ENCODE data around the gene SMIM38.
A peak's percentile ranks its signal among the peaks of the same experiment; 100 is the strongest.

The SMIM38 gene

DNA sequence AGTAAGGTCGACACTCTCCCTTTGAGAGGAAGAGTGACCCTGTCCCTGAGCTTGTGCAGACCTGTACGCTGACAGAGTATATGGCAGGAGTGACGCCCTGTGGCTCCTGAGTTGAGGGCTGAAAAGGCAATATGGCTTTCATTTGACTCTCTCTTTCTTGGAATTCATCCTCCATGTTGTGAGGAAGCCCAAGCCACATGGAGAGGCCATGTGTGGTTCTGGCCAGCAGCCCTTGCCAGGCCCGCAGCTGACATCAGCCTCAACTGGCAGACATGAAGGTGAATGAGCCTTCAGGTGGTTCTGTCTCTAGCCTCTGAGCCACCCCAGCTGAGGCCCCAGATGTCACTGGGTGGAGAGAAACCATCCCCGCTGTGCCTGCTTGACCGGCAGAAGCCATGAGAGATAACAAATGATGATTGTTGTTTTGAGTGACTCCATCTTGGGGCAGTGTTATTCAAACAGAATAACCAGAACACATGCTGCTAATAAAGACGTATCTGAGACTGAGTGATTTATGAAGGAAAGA lies 31.9 kb downstream of the SMIM38 start:
- Histone ChIP-seq H3K18ac (ENCODE audit: low read length) (no peak overlapping the region), H3K9me3 (replicated peaks in 1 of 2; ENCODE audit: control insufficient read depth in 2 of 2, insufficient read depth in 1 of 2, low read depth in 1 of 2, low read length in 2 of 2) (peaks cover 0 to 1% of the 10 kb centered on the region in 2 donors)
- WGBS, 2 donors (ENCODE audit: extremely low coverage in 2 of 2, insufficient read length in 2 of 2, insufficient replicate concordance in 1 of 2): no CpG with 5 or more reads among the region's 7 CpGs

DNA sequence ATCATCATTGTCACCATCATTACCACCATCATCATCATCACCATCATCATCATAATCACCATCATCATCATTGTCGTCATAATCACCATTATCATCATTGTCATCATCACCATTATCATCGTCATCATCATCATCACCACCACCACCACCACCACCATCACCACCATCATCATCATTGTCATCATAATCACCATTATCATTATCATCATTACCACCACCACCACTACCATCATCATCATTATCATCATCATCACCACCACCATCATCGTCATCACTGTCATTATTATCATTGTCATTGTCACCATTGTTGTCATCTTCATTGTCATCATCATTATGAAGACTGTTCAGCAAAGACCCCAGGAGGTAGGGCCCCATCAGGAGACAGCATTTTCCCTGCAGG lies 33.3 kb downstream of the SMIM38 start:
- H3K9ac ChIP-seq (ENCODE audit: low read depth, low read length, poor library complexity): no peak overlapping the region
- DNase-seq (ENCODE audit: low spot score): no peak
- no peak overlapping the region for H3K18ac ChIP-seq (ENCODE audit: low read length)
- no peak overlapping the region for H3K4ac ChIP-seq (ENCODE audit: low read length)
- H2AFZ ChIP-seq (ENCODE audit: low read length): no peak overlapping the region
- H2AK5ac ChIP-seq (ENCODE audit: low read depth, low read length): no peak overlapping the region
- H2BK15ac ChIP-seq (ENCODE audit: low read length): no peak overlapping the region
- peaks cover 0 to 4% (median 0%) of the 10 kb centered on the region in 3 experiments for H3K27me3 ChIP-seq (ENCODE audit: control insufficient read depth in 3 of 3, insufficient read depth in 3 of 3, low read depth in 1 of 3, low read length in 3 of 3)
- no peaks in the 10 kb centered on the region for H3K79me1 ChIP-seq (ENCODE audit: low read depth, low read length)
- peaks cover 0 to 1% of the 10 kb centered on the region in 2 donors for H3K4me1 ChIP-seq (ENCODE audit: control insufficient read depth in 2 of 2, insufficient read depth in 1 of 2, low read depth in 1 of 2, low read length in 2 of 2)
- H3K36me3 ChIP-seq (replicated peaks in 1 of 2; ENCODE audit: control insufficient read depth in 2 of 2, insufficient read depth in 2 of 2, low read length in 2 of 2): no peaks in the 10 kb centered on the region
- WGBS, 2 donors (ENCODE audit: extremely low coverage in 2 of 2, insufficient read length in 2 of 2, insufficient replicate concordance in 1 of 2): no CpG with 5 or more reads among the region's 3 CpGs
- H3K9me3 ChIP-seq (replicated peaks in 1 of 2; ENCODE audit: control insufficient read depth in 2 of 2, insufficient read depth in 1 of 2, low read depth in 1 of 2, low read length in 2 of 2): peaks cover 0 to 1% of the 10 kb centered on the region in 2 donors
- H4K8ac ChIP-seq (ENCODE audit: low read depth, low read length): no peak overlapping the region
- H2BK120ac ChIP-seq (ENCODE audit: low read depth, low read length): no peak overlapping the region
- no peak overlapping the region for H3K4me2 ChIP-seq (ENCODE audit: insufficient read depth, low read length, poor library complexity, severe bottlenecking)
- H2BK12ac ChIP-seq (ENCODE audit: low read length): no peak overlapping the region
- H4K91ac ChIP-seq (ENCODE audit: low read depth, low read length, poor library complexity): no peak overlapping the region
- H3K4me3 ChIP-seq (ENCODE audit: low read length in 2 of 2): no peak overlapping the region
- no peak overlapping the region for H3K27ac ChIP-seq (replicated peaks; ENCODE audit: low read length)
- no peak overlapping the region for H3K23ac ChIP-seq (ENCODE audit: low read depth, low read length, poor library complexity)
- no peak overlapping the region for H3K14ac ChIP-seq (ENCODE audit: low read length)
- no peak overlapping the region for H2BK5ac ChIP-seq (ENCODE audit: low read length)

More for the DNA sequence above, 31.9 kb downstream of the SMIM38 start:
- no peak overlapping the region for H2BK120ac ChIP-seq (ENCODE audit: low read depth, low read length)
- H3K36me3 ChIP-seq (replicated peaks in 1 of 2; ENCODE audit: control insufficient read depth in 2 of 2, insufficient read depth in 2 of 2, low read length in 2 of 2): no peaks in the 10 kb centered on the region
- H3K9ac ChIP-seq (ENCODE audit: low read depth, low read length, poor library complexity): no peak overlapping the region
- no peak overlapping the region for H3K4ac ChIP-seq (ENCODE audit: low read length)
- no peak overlapping the region for H4K8ac ChIP-seq (ENCODE audit: low read depth, low read length)
- no peak overlapping the region for H3K4me3 ChIP-seq (ENCODE audit: low read length in 2 of 2)
- no peak overlapping the region for H4K91ac ChIP-seq (ENCODE audit: low read depth, low read length, poor library complexity)
- peak overlapping the region; percentile 11 for H3K14ac ChIP-seq (ENCODE audit: low read length)
- H2BK15ac ChIP-seq (ENCODE audit: low read length): no peak overlapping the region
- no peak overlapping the region for H2BK5ac ChIP-seq (ENCODE audit: low read length)
- H2AFZ ChIP-seq (ENCODE audit: low read length): no peak overlapping the region
- no peak overlapping the region for H3K4me2 ChIP-seq (ENCODE audit: insufficient read depth, low read length, poor library complexity, severe bottlenecking)
- H3K4me1 ChIP-seq (ENCODE audit: control insufficient read depth in 2 of 2, insufficient read depth in 1 of 2, low read depth in 1 of 2, low read length in 2 of 2): peaks cover 0 to 1% of the 10 kb centered on the region in 2 donors
- H2BK12ac ChIP-seq (ENCODE audit: low read length): no peak overlapping the region
- H3K23ac ChIP-seq (ENCODE audit: low read depth, low read length, poor library complexity): no peak overlapping the region
- H3K27me3 ChIP-seq (ENCODE audit: control insufficient read depth in 3 of 3, insufficient read depth in 3 of 3, low read depth in 1 of 3, low read length in 3 of 3): peaks cover 0 to 1% (median 0%) of the 10 kb centered on the region in 3 experiments
- no peaks in the 10 kb centered on the region for H3K79me1 ChIP-seq (ENCODE audit: low read depth, low read length)
- H3K27ac ChIP-seq (replicated peaks; ENCODE audit: low read length): no peak overlapping the region
- no peak overlapping the region for H2AK5ac ChIP-seq (ENCODE audit: low read depth, low read length)
- no peak for DNase-seq (ENCODE audit: low spot score)

DNA sequence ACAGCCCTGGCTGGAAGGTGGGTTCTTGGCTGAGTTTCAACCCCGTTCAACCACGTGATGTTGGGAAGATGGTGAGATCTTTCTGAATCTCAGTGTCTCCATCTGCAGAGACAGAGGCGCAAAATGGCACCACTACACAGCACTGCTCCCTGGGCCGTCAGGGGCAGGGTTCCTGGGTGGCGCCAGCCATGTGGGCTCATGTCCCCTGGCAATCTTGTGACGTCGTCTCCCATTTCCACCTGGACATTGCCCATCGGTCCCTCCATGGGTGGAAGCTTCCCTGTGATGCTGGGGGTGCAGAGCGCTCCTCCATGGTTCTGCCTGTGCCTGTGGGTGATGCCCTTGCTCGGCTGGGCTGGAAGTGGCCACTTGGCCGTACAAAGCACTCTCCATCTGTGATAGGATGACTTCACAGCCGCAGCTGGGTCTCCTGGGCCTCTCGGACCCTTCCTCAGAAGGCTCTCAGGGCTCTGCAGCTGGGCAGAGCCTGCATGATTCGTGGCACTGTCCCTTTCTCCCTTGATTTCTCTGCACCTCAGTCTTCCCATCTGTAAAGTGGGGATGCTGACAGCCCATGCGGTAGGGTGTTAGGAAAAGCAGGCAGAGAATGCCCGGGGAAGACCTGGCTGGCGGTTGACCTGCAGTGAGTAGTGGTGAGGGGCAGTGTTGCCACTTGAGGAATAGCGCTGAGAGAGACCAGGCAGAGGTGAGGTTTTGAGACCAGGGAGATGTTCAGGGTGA lies 35.2 kb downstream of the SMIM38 start:
- Histone ChIP-seq H3K4ac (ENCODE audit: low read length) (no peak overlapping the region), H2BK5ac (ENCODE audit: low read length) (no peak overlapping the region), H3K27me3 (ENCODE audit: control insufficient read depth in 3 of 3, insufficient read depth in 3 of 3, low read depth in 1 of 3, low read length in 3 of 3) (peaks cover 0 to 4% (median 0%) of the 10 kb centered on the region in 3 experiments), H2AFZ (ENCODE audit: low read length) (no peak overlapping the region), H3K14ac (ENCODE audit: low read length) (no peak overlapping the region), H3K4me2 (ENCODE audit: insufficient read depth, low read length, poor library complexity, severe bottlenecking) (no peak overlapping the region), H3K4me3 (ENCODE audit: low read length in 2 of 2) (peak overlapping the region in 1 of 2 donors; percentile 16), H3K23ac (ENCODE audit: low read depth, low read length, poor library complexity) (no peak overlapping the region), H4K8ac (ENCODE audit: low read depth, low read length) (no peak overlapping the region), H3K4me1 (ENCODE audit: control insufficient read depth in 2 of 2, insufficient read depth in 1 of 2, low read depth in 1 of 2, low read length in 2 of 2) (peaks cover 0 to 1% of the 10 kb centered on the region in 2 donors), H3K9me3 (replicated peaks in 1 of 2; ENCODE audit: control insufficient read depth in 2 of 2, insufficient read depth in 1 of 2, low read depth in 1 of 2, low read length in 2 of 2) (peaks cover 0 to 1% of the 10 kb centered on the region in 2 donors), H3K18ac (ENCODE audit: low read length) (no peak overlapping the region), H3K36me3 (replicated peaks in 1 of 2; ENCODE audit: control insufficient read depth in 2 of 2, insufficient read depth in 2 of 2, low read length in 2 of 2) (no peaks in the 10 kb centered on the region), H4K91ac (ENCODE audit: low read depth, low read length, poor library complexity) (no peak overlapping the region), H3K27ac (replicated peaks; ENCODE audit: low read length) (no peak overlapping the region), H2BK120ac (ENCODE audit: low read depth, low read length) (no peak overlapping the region), H3K9ac (ENCODE audit: low read depth, low read length, poor library complexity) (no peak overlapping the region), H2BK12ac (ENCODE audit: low read length) (no peak overlapping the region), H2AK5ac (ENCODE audit: low read depth, low read length) (no peak overlapping the region), H2BK15ac (ENCODE audit: low read length) (peak overlapping the region; percentile 43), H3K79me1 (ENCODE audit: low read depth, low read length) (no peaks in the 10 kb centered on the region)
- WGBS, 2 donors (ENCODE audit: extremely low coverage in 2 of 2, insufficient read length in 2 of 2, insufficient replicate concordance in 1 of 2): no CpG with 5 or more reads among the region's 18 CpGs
- DNase-seq (ENCODE audit: low spot score): no peak

DNA sequence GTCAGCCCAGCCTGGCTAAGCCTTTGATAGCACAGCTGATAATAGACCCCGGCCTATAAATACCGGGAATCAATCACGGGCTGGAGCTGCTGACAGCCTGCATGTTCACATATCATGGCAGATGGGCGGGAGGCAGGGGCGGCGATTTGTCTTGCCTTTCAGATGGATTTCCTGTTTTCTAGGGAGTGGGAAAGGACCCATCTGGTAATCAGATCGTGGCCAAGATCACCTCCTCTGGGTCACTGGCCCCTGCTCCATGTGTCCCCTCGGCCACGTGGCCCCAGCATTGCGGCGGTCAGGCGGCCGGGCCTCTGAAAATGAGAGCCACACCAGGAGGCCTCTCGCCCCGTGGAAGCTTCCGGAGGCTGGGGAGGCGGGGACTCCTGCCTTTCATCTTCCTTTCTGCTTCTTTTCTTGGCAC lies 36.6 kb downstream of the SMIM38 start:
- H2BK5ac ChIP-seq (ENCODE audit: low read length): no peak overlapping the region
- H2AK5ac ChIP-seq (ENCODE audit: low read depth, low read length): peak overlapping the region; percentile 37
- no peaks in the 10 kb centered on the region for H3K36me3 ChIP-seq (replicated peaks in 1 of 2; ENCODE audit: control insufficient read depth in 2 of 2, insufficient read depth in 2 of 2, low read length in 2 of 2)
- no peak for DNase-seq (ENCODE audit: low spot score)
- H2BK120ac ChIP-seq (ENCODE audit: low read depth, low read length): no peak overlapping the region
- no peaks in the 10 kb centered on the region for H3K79me1 ChIP-seq (ENCODE audit: low read depth, low read length)
- H3K27me3 ChIP-seq (ENCODE audit: control insufficient read depth in 3 of 3, insufficient read depth in 3 of 3, low read depth in 1 of 3, low read length in 3 of 3): peaks cover 0 to 4% (median 0%) of the 10 kb centered on the region in 3 experiments
- H3K23ac ChIP-seq (ENCODE audit: low read depth, low read length, poor library complexity): no peak overlapping the region
- no peak overlapping the region for H3K4me2 ChIP-seq (ENCODE audit: insufficient read depth, low read length, poor library complexity, severe bottlenecking)
- H3K9me3 ChIP-seq (replicated peaks in 1 of 2; ENCODE audit: control insufficient read depth in 2 of 2, insufficient read depth in 1 of 2, low read depth in 1 of 2, low read length in 2 of 2): peaks cover 0 to 1% of the 10 kb centered on the region in 2 donors
- no CpG with 5 or more reads among the region's 17 CpGs for WGBS, 2 donors (ENCODE audit: extremely low coverage in 2 of 2, insufficient read length in 2 of 2, insufficient replicate concordance in 1 of 2)
- no peak overlapping the region for H3K4me3 ChIP-seq (ENCODE audit: low read length in 2 of 2)
- H3K9ac ChIP-seq (ENCODE audit: low read depth, low read length, poor library complexity): no peak overlapping the region
- no peak overlapping the region for H3K27ac ChIP-seq (replicated peaks; ENCODE audit: low read length)
- no peak overlapping the region for H2BK12ac ChIP-seq (ENCODE audit: low read length)
- H4K91ac ChIP-seq (ENCODE audit: low read depth, low read length, poor library complexity): no peak overlapping the region
- H2BK15ac ChIP-seq (ENCODE audit: low read length): no peak overlapping the region
- H4K8ac ChIP-seq (ENCODE audit: low read depth, low read length): no peak overlapping the region
- H3K14ac ChIP-seq (ENCODE audit: low read length): no peak overlapping the region
- H3K18ac ChIP-seq (ENCODE audit: low read length): peak overlapping the region; percentile 84
- no peak overlapping the region for H3K4ac ChIP-seq (ENCODE audit: low read length)
- H2AFZ ChIP-seq (ENCODE audit: low read length): peak overlapping the region; percentile 22
- peaks cover 0 to 2% of the 10 kb centered on the region in 2 donors for H3K4me1 ChIP-seq (ENCODE audit: control insufficient read depth in 2 of 2, insufficient read depth in 1 of 2, low read depth in 1 of 2, low read length in 2 of 2)
